SK-N-MC (cell line): ENCODE results near the gene PSMA1.
"Not testable (repeated sequence)": the region's sequence is repeated elsewhere in the genome, so short reads cannot be mapped to it uniquely, and the experiment has no call there.

ENCODE experiments used
- EZH2 ChIP-seq: fragments of 200-600 bp; sonication (generic); IDR thresholded peaks from one replicate; pipeline ENCODE4 v1.6.1; 2017; ENCODE audit warnings: antibody characterized with exemption
- FOXP2 ChIP-seq: optimal IDR thresholded peaks from 2 replicates; pipeline ENCODE3; 2011; ENCODE audit warnings: mild to moderate bottlenecking, moderate library complexity; ENCODE audit not compliant: insufficient read depth; ENCODE audit errors: extremely low read length, control extremely low read depth
- POLR2AphosphoS5 ChIP-seq: IDR thresholded peaks from 2 replicates; pipeline ENCODE4 v1.6.1; 2012; ENCODE audit warnings: mild to moderate bottlenecking, low read depth, low read length, borderline replicate concordance

DNA sequence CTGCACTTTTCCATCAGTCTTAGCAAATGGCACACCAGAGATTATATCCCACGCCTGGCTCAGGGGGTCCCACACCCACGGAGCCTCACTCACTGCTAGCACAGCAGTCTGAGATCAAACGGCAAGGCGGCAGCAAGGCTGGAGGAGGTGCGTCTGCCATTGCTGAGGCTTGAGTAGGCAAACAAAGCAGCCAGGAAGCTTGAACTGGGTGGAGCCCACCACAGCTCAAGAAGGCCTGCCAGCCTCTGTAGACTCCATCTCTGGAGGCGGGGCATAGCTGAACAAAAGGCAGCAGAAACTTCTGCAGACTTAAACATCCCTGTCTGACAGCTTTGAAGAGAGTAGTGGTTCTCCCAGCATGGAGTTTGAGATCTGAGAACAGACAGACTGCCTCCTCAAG lies 49.3 kb upstream of the PSMA1 start:
- not testable (repeated sequence) for TF ChIP-seq POLR2AphosphoS5, EZH2, FOXP2
